NCI-H1694 treated with DMSO at 0.1 percent for 48 hours (cell line): ENCODE measurements around the gene SNX4.

Source experiments
- DNase-seq: peaks from one replicate; lab custom pipeline; 2025; lab: John Stamatoyannopoulos, UW

SNX4 gene

DNA sequence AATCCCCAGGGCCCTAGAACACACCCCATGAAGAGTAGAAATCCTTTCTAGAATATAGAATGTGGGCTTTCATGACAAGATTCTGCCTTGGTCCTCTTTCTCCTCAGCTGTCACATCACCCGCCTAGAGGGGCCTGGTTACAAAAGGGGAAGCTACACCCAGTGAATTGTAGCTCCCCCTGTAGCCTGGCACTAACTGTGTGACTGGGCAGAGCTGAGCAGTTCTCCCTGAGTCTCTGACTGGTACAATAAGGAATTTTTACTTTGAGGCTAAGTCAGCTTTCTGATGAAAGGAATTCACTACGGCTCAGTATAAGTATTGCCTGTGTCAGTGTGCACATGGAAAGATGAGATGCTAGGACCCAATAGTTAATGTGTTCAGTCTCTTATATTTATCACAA, 116.2 kb downstream of the SNX4 start:
- DNase-seq, result no peak

DNA sequence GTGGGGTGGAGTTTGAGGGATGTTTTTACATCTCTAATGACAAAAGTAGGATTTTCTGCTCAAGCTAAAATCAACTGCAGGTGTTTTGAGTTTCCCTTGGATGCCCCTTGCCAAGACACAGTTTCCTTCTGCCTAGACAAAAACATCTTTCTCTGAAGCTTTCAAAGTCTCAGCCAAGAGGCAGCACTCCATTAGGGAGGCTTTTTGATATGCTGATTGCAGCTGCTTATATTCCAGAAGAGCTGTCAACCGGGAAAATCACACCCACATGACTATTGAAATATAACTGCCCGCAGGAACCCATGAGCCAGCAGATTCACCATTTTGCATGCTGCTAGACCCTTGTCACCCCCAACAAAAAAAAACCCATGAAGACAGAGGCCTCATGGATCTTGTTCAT, 117.4 kb downstream of the SNX4 start:
- no peak for DNase-seq

DNA sequence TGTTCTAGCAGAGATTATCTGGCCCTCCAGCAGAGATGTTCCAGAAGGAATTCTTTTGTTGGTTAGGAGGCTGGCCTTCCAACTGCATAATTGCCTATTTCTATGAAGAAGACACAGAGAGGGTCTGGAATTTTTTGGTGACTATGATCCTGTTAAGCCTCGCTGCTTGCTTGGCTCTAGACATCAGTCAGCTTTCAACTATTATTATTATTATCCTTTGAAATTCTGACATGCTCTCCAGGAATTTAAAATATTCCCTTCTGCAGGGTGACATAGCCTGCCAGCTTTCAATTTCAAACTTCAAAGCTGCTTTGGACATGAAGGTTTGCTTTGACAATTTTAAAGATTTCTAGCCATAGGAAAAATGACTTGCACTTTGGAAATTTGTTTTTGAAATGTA, 118.6 kb downstream of the SNX4 start:
- DNase-seq, result no peak

DNA sequence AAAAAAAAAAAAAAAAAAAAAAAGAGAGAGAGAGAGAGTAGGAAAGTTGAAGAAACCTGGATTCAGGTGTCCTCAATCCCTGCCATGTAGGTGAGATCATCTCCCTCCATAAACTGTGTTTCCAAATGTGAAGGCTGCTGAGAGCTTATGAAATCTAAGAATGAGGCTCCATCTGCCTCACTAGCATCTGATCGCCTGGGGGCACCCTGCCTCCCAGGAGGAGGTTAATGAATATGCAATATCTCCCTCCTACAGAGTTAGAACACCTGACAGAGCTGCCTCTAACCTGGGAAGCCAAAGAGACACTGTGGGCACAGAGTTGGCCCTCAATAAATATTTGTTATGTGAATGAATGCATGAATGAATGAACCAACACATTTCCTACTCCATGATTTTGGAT, 121.0 kb downstream of the SNX4 start:
- DNase-seq, result no peak
